GM12801 (cell line): ENCODE results near the gene MRM2.

ENCODE experiments used
- CTCF ChIP-seq: IDR thresholded peaks from one replicate; pipeline ENCODE4 v1.5.1; 2011; ENCODE audit warnings: control low read depth; ENCODE audit not compliant: insufficient read length; ENCODE audit errors: extremely low read depth

The MRM2 gene

DNA sequence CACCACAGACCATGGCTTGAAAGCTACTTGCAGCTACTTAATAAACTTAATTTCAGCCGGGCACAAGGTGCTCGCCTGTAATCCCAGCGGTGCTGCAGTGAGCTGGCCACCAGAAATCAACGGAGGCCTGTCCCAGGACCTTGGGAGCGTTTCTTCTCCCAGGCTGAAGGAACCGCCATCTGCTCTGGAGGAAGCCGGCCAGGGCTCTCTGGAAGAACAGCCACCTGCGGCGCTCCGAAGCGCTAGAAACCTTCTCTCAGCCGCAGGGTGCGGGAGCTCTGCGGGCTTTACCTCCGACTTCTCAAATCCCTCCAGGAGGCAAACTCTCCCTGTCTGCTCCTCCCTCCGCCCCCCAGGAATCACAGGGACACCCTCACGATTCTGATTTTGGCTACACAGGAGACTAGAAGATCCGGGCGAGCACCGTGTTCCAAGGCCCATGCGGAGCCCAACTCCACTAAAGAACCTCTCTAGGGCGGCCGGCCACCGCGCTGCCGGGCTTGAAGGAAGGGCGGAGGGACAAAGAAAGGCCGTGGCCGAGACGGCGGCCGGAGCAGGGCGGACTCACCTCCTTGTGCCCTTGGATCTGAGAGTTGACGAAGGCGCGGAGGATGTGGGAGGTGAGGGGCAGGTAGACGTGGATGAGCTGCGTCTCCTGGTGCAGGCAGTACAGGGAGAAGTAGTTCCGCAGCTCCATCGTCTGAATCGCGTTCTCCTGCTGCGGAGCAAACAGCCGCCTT lies 14.5 kb upstream of the MRM2 start:
- TF ChIP-seq CTCF = no peak

DNA sequence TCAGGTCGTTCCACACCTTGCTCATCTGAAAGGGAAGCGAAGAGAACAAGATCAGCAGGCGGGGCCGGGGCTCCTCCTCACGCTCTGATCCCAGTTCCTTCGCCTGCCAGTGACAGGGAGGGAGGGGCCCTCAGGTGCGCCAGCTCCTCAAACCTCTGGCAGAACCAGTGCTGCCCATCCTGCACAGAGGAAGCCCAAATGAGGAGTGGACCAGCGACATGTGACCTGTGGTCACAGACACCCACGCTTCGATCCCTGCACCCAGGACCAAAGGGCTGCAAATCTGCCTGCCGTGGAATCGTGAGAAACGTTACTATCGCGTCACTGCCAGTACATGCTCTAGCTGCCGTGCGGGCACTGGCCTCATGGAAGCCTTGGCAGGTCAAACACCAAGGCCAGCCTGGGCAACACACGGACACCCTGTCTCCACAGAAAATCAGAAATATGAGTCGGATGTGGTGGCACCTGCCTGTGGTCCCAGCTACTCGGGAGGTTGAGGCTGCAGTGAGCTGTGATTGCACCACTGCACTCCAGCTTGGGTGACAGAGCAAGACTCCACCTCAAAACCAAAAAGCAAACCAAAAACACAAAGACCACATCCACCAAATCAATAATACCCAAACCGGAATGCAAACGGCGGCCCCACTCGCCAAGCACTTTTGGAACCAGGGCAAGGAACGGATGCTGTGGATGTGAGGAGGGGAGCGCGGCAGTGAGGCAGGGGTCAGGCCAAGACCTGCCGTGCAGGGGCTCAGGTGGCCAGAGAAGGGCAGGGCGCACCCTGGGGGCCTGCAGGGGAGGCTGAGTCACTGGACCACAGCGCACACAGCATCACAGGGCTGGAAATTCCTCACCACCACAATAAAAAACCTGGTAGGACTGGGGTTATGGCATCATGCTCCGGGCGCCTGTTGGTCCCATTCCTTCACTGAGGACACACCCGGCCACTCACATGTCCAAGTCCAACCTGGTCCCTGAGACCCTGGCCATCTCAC lies 13.4 kb upstream of the MRM2 start:
- no peak for TF ChIP-seq CTCF

DNA sequence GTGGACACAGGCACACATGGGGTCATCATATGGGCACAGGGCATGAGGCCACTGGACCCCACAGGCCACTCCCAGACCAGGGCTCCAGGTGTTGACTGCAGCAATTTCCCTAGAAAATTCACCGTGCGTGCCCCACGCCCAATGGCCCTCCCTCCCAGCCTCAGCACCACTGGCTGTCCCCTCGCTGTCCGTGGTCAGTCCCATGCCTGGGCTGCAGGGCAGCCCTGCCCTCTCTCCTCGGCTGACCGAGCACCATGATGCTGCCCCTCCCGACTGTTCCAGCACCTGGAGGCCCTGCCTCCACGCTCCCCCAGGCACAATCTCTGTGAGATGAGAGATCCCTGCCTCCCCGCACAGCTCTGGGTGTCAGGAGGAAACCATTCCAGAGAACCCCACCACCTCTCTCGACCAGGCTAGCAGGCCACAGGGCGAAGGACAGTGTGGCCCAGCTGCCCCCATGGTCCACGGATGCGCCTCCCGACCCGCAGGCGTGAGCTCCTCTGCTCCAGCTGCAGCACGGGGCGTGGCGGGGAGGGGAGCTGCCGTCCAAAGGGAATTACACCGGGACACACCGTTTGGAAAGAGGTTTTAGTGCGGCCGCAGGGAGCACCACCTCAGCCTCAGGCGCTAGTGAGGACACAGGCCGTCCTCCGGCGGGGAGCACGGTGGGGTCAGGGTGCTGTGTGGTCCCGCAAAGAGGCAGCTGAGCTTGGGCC lies 12.6 kb upstream of the MRM2 start:
- no peak for TF ChIP-seq CTCF

GRCh38 chr7:2253525-2254244 lies 11.7 kb upstream of the MRM2 start:
- TF ChIP-seq CTCF = no peak

DNA sequence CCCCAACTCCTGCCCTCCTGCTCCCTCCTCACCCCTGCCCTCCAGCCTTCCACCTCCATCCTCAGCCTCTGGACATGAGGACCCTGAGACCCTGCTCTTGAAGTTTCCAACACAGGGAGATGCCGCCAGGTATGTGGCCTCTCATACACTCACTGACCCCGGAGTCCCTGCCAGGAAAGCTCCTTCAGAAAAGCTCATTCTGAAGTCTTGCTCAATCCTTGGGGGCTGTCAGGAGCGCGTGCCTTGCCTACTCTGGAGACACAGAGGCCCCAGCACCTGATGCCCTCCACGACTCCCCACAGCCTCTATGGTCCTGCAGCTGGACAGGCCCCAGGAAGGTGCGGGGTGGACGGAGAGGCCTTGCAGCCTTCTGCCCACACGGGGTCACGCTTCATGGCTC lies 11.0 kb upstream of the MRM2 start:
- TF ChIP-seq CTCF = no peak

- TF ChIP-seq CTCF = no peak
These were observed 10.1 kb upstream of the MRM2 start for GRCh38 chr7:2251841-2252771.
